OCI-LY3 (cell line): ENCODE results near the gene ARHGAP15.

ENCODE experiments used
- H2AFZ ChIP-seq: fragments of 200-600, 300-600 bp; shearing (Covaris generic); 2 replicates; pipeline ENCODE4 v1.6.0; 2014; ENCODE audit warnings: antibody characterized with exemption, low read depth, low read length
- H3K27ac ChIP-seq: fragments of 200-600, 300-600 bp; sonication (generic); 2 replicates; pipeline ENCODE4 v1.5.1; 2014; ENCODE audit warnings: mild to moderate bottlenecking, low read length, moderate library complexity, mixed read lengths
- H3K27me3 ChIP-seq: fragments of 200-600, 300-600 bp; sonication (generic); 2 replicates; pipeline ENCODE4 v1.6.1; 2014; ENCODE audit warnings: low read depth, low read length, mixed read lengths
- H3K36me3 ChIP-seq: fragments of 200-600, 300-600 bp; sonication (generic); replicated peaks from 2 replicates; pipeline ENCODE3; 2014; ENCODE audit warnings: low read depth, low read length, mixed read lengths
- H3K4me1 ChIP-seq: fragments of 300-600, 200-600 bp; sonication (generic); 2 replicates; pipeline ENCODE4 v1.6.1; 2014; ENCODE audit warnings: low read length, mixed read lengths
- H3K4me2 ChIP-seq: fragments of 200-600, 300-600 bp; sonication (generic); 2 replicates; pipeline ENCODE4 v1.6.1; 2014; ENCODE audit warnings: low read length, mixed read lengths
- H3K4me3 ChIP-seq: fragments of 300-600, 200-600 bp; sonication (generic); 2 replicates; pipeline ENCODE4 v1.5.1; 2014; ENCODE audit warnings: antibody characterized with exemption, mild to moderate bottlenecking, low read length, moderate library complexity
- H3K79me2 ChIP-seq: fragments of 300-600, 200-600 bp; shearing (Covaris generic); 2 replicates; pipeline ENCODE4 v1.6.1; 2014; ENCODE audit warnings: mild to moderate bottlenecking, low read length, mixed read lengths
- H3K9ac ChIP-seq: fragments of 300-600, 200-600 bp; shearing (Covaris generic); 2 replicates; pipeline ENCODE4 v1.6.0; 2014; ENCODE audit warnings: mild to moderate bottlenecking, low read length, moderate library complexity
- H3K9me3 ChIP-seq: fragments of 200-600, 300-600 bp; shearing (Covaris generic); 2 replicates; pipeline ENCODE4 v1.6.1; 2014; ENCODE audit warnings: low read length, mixed read lengths; ENCODE audit not compliant: insufficient read depth
- H4K20me1 ChIP-seq: fragments of 200-600, 300-600 bp; sonication (generic); 2 replicates; pipeline ENCODE4 v1.6.1; 2016; ENCODE audit warnings: low read length, mixed read lengths; ENCODE audit not compliant: insufficient read depth
- EZH2phosphoT487 ChIP-seq: fragments of 200-600 bp; shearing (Covaris generic); IDR thresholded peaks from 2 replicates; pipeline ENCODE4 v1.6.1; 2018; ENCODE audit warnings: antibody characterized with exemption, mixed run types, low read depth
- TF ChIP-seq, protein P1 (sequence below): fragments of 200-600, 300-600 bp; sonication (generic); IDR thresholded peaks from 2 replicates; pipeline ENCODE4 v1.5.1; 2014; ENCODE audit warnings: antibody characterized with exemption, low read length, low read depth

The ARHGAP15 gene

DNA sequence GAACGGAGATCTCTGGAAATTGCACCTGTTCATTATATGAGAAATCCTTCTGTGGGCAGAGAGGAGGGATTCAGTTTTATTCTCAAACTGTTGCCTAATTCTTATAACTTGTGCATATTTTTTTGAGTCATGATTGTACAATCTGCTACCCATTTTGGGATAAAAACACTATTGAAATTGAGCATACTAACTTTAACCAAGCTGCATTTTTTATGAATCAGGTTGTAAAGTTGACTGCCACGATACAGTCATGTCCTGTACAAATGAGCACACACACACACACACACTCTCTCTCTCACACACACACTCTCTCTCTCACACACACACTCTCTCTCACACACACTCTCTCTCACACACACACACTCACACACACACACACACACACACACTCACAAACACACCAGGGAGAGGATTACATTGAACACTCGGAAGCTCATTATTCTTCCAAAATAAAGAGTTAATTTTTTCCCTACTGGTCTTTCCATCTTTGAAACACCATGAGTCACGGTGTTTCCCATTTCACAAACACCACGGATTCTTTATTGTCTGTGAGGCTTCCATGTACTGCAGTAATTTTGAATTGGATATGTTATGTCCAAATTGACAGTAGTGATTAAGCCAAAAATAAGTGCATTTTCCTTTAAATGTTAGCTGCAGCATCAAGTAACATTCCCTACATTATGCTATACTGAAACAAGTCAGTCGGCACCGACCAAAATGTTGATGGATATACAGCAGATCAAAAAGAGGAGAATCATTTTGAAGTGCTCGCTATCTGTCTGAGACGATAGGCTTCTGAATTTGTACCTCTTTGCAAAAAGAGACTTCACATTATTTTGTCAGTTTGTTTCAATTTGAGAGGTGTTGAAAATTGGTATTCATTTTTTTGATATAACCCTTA is 216.9 kb downstream of the ARHGAP15 start:
- Histone ChIP-seq H3K4me2 (no peak overlapping the region), H3K27ac (no peak overlapping the region)
- TF ChIP-seq, protein P1, sequence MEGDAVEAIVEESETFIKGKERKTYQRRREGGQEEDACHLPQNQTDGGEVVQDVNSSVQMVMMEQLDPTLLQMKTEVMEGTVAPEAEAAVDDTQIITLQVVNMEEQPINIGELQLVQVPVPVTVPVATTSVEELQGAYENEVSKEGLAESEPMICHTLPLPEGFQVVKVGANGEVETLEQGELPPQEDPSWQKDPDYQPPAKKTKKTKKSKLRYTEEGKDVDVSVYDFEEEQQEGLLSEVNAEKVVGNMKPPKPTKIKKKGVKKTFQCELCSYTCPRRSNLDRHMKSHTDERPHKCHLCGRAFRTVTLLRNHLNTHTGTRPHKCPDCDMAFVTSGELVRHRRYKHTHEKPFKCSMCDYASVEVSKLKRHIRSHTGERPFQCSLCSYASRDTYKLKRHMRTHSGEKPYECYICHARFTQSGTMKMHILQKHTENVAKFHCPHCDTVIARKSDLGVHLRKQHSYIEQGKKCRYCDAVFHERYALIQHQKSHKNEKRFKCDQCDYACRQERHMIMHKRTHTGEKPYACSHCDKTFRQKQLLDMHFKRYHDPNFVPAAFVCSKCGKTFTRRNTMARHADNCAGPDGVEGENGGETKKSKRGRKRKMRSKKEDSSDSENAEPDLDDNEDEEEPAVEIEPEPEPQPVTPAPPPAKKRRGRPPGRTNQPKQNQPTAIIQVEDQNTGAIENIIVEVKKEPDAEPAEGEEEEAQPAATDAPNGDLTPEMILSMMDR: no peak
- no peak for TF ChIP-seq EZH2phosphoT487

DNA sequence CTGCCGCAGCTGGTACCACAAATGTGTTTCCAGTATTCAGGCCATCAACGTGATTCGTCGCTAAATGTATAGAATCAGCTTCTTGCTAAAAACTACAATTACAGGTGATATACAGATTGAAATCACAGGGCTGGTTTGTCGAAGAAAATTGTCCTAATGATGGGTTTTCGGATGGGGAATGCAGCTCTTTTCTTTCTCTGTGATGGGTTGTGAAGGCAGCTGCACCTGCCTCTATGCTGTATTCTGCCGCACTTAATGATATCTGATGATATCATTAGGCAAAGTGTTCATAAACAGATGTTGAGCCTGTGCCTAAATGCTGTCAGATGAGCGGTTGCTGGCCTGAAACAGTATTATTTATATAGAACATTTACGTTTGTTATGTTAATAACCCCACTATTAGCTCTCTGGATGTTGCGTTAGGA is 218.1 kb downstream of the ARHGAP15 start:
- Histone ChIP-seq H3K79me2 (no peaks in the 10 kb centered on the region), H3K4me3 (no peak overlapping the region)

More for the DNA sequence above, 216.9 kb downstream of the ARHGAP15 start:
- Histone ChIP-seq H3K27me3 (no peaks in the 10 kb centered on the region), H3K9ac (no peak overlapping the region), H4K20me1 (no peaks in the 10 kb centered on the region), H3K79me2 (no peaks in the 10 kb centered on the region), H3K9me3 (no peaks in the 10 kb centered on the region), H2AFZ (no peak overlapping the region), H3K36me3 (no peaks in the 10 kb centered on the region), H3K4me1 (no peaks in the 10 kb centered on the region), H3K4me3 (no peak overlapping the region)

DNA sequence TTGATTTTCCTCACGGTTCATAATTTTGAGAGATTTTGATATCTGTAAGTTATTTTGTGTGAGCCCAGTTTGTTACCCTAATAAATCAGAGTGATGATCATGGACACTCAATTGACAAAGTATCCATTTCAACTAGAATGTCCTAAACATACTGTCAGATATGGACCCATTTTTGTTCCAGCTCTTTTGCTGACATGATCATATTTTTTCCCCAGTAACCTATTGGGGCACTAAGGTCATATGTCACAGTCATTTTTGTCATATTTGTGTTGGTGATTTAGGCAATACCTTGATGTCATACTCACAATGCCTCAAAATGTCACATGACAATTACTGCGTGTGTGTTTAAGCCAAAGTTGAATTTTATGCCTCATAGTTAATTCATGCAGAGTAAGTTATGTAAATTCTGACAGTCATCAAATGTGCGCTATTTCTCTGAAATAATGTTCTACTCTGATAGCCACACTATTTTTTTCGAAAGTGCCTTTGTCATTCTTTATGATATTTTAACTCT is 218.7 kb downstream of the ARHGAP15 start:
- no peak overlapping the region for H3K4me3 ChIP-seq
- H3K9ac ChIP-seq: no peak overlapping the region
- H4K20me1 ChIP-seq: no peaks in the 10 kb centered on the region
- no peak overlapping the region for H2AFZ ChIP-seq
- no peaks in the 10 kb centered on the region for H3K27me3 ChIP-seq
- no peak overlapping the region for H3K4me2 ChIP-seq
- H3K9me3 ChIP-seq: no peaks in the 10 kb centered on the region
- H3K79me2 ChIP-seq: no peaks in the 10 kb centered on the region
- TF ChIP-seq, protein P1: no peak
- no peak for TF ChIP-seq EZH2phosphoT487
- H3K36me3 ChIP-seq: no peaks in the 10 kb centered on the region
- H3K27ac ChIP-seq: no peak overlapping the region
- no peaks in the 10 kb centered on the region for H3K4me1 ChIP-seq

More for the DNA sequence above, 218.1 kb downstream of the ARHGAP15 start:
- TF ChIP-seq, protein P1: no peak
- no peak for TF ChIP-seq EZH2phosphoT487
- Histone ChIP-seq H3K4me1 (no peaks in the 10 kb centered on the region), H3K9ac (no peak overlapping the region), H3K27ac (no peak overlapping the region), H2AFZ (no peak overlapping the region), H3K27me3 (no peaks in the 10 kb centered on the region), H3K36me3 (no peaks in the 10 kb centered on the region), H4K20me1 (no peaks in the 10 kb centered on the region), H3K9me3 (no peaks in the 10 kb centered on the region), H3K4me2 (no peak overlapping the region)

DNA sequence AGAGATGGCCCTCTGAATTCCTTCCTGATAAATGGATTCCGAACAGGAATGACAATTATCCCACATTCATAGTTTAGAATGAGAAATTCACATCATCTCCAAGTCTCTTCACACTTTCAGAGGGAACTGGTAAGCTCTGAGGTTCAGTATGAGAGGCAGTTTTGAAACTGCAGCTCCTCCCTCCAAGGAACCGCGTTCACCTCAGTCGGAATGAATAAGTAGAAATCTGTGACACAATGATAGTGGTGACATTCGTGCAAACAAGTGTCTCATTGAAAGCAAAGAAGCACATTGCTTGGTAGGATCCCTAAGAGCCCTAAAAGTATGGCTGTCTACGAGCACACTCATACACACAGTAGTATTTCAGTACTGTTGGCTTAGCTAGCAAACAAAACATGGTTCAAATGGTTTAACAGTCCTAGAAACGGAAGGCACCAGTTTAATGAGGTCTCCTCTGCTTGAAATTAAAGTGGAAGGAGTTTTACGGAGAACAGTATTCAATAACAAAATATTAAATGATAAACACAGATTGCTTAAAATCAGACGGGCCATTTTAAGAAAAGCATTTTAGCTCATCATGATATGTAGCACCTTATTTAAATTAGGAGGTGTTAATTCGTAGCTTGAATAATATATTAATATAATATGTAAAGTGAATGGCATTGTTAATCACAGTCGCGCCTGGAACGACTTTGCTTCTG is 225.0 kb downstream of the ARHGAP15 start:
- no peak overlapping the region for H3K9ac ChIP-seq
- H3K4me2 ChIP-seq: no peak overlapping the region
- H3K79me2 ChIP-seq: no peaks in the 10 kb centered on the region
- TF ChIP-seq EZH2phosphoT487: no peak
- TF ChIP-seq, protein P1: no peak
- H3K9me3 ChIP-seq: no peaks in the 10 kb centered on the region
- H3K27me3 ChIP-seq: no peaks in the 10 kb centered on the region
- no peaks in the 10 kb centered on the region for H3K36me3 ChIP-seq
- no peak overlapping the region for H2AFZ ChIP-seq
- 0 out of 2 replicates have a peak, but pooled peaks cover 3% of the 10 kb centered on the region for H4K20me1 ChIP-seq
- H3K27ac ChIP-seq: no peak overlapping the region
- no peak overlapping the region for H3K4me3 ChIP-seq
- no peaks in the 10 kb centered on the region for H3K4me1 ChIP-seq
